Stomach smooth muscle (tissue), 2 donors: Measurements from ENCODE around the gene E2F1.

Experiments used
- H3K27ac ChIP-seq: one replicate; pipeline ENCODE4 v1.7.0; 2013; ENCODE audit warnings: mild to moderate bottlenecking, low read length, inconsistent platforms
- H3K27me3 ChIP-seq, 2 donors: one replicate each; pipeline ENCODE4 v1.7.0; 2013; ENCODE audit warnings: low read length in 2 of 2; ENCODE audit not compliant: insufficient read depth in 2 of 2, control insufficient read depth in 1 of 2
- H3K36me3 ChIP-seq, 2 donors: one replicate each; pipeline ENCODE4 v1.7.0; 2013; ENCODE audit warnings: low read length in 2 of 2; ENCODE audit not compliant: control insufficient read depth in 2 of 2, insufficient read depth in 2 of 2
- H3K4me1 ChIP-seq: one replicate; pipeline ENCODE4 v1.7.0; 2013; ENCODE audit warnings: low read length; ENCODE audit not compliant: control insufficient read depth, insufficient read depth
- H3K4me3 ChIP-seq, 2 donors: one replicate each; pipeline ENCODE4 v1.7.0; 2013; ENCODE audit warnings: low read length in 2 of 2
- H3K9ac ChIP-seq, 2 donors: one replicate each; pipeline ENCODE4 v1.7.0; 2013; ENCODE audit warnings: low read length in 2 of 2, mild to moderate bottlenecking in 1 of 2
- H3K9me3 ChIP-seq, 2 donors: one replicate each; pipeline ENCODE4 v1.7.0; 2013; ENCODE audit warnings: low read length in 2 of 2; ENCODE audit not compliant: control insufficient read depth in 2 of 2
- donor health status: healthy.
- donor health status: Pancreatic carcinoma.

E2F1 gene

DNA sequence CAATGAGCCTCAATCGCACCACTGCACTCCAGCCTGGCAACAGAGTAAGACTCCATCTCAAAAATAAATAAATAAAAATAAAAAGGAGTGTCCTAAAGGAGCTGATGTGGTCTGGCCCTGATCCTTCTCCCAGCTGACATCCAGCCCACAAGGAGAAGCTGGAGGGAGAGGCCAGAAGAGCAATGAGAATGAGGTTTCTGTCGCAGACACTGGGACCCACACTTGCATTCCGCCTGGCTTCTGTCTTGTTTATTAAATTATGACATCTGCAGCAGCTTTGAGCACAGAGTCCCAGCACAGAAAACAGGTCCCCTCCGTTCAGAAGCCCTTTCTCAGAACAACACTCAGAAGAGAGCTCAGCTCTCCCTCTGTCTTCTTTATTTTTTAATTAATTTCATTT, 10.3 kb upstream of the E2F1 start:
- peaks cover 26% of the 10 kb centered on the region for H3K4me1 ChIP-seq
- no peaks in the 10 kb centered on the region for H3K27me3 ChIP-seq
- no peak overlapping the region for H3K4me3 ChIP-seq
- no peak overlapping the region for H3K9ac ChIP-seq
- H3K9me3 ChIP-seq: no peaks in the 10 kb centered on the region
- peak overlapping the region; percentile 62 for H3K27ac ChIP-seq
- no peaks in the 10 kb centered on the region for H3K36me3 ChIP-seq

GRCh38 chr20:33694639-33695012, 8.4 kb upstream of the E2F1 start:
- Histone ChIP-seq H3K36me3 (no peaks in the 10 kb centered on the region), H3K4me1 (peaks cover 26% of the 10 kb centered on the region), H3K9ac (no peak overlapping the region), H3K27ac (no peak overlapping the region), H3K4me3 (no peak overlapping the region), H3K9me3 (no peaks in the 10 kb centered on the region), H3K27me3 (no peaks in the 10 kb centered on the region)

GRCh38 chr20:33693741-33694638, 7.8 kb upstream of the E2F1 start:
- Histone ChIP-seq H3K9ac (no peak overlapping the region), H3K27ac (no peak overlapping the region)

GRCh38 chr20:33693289-33693688, 7.1 kb upstream of the E2F1 start:
- Histone ChIP-seq H3K9ac (no peak overlapping the region), H3K27ac (no peak overlapping the region), H3K27me3 (no peaks in the 10 kb centered on the region)

More at GRCh38 chr20:33693741-33694638, 7.8 kb upstream of the E2F1 start:
- H3K9me3 ChIP-seq: no peaks in the 10 kb centered on the region
- peaks cover 26% of the 10 kb centered on the region for H3K4me1 ChIP-seq
- no peak overlapping the region for H3K4me3 ChIP-seq
- no peaks in the 10 kb centered on the region for H3K36me3 ChIP-seq
- H3K27me3 ChIP-seq: no peaks in the 10 kb centered on the region

GRCh38 chr20:33689973-33690372, 3.8 kb upstream of the E2F1 start:
- Histone ChIP-seq H3K9ac (no peak overlapping the region), H3K27ac (no peak overlapping the region), H3K4me3 (no peak overlapping the region), H3K27me3 (no peaks in the 10 kb centered on the region), H3K36me3 (no peaks in the 10 kb centered on the region), H3K4me1 (peaks cover 23% of the 10 kb centered on the region), H3K9me3 (no peaks in the 10 kb centered on the region)

More at GRCh38 chr20:33693289-33693688, 7.1 kb upstream of the E2F1 start:
- Histone ChIP-seq H3K9me3 (no peaks in the 10 kb centered on the region), H3K4me1 (peaks cover 26% of the 10 kb centered on the region), H3K4me3 (no peak overlapping the region), H3K36me3 (no peaks in the 10 kb centered on the region)

- Histone ChIP-seq H3K27ac (no peak overlapping the region), H3K36me3 (no peaks in the 10 kb centered on the region), H3K9ac (no peak overlapping the region), H3K4me1 (peaks cover 24% of the 10 kb centered on the region), H3K9me3 (no peaks in the 10 kb centered on the region), H3K4me3 (no peak overlapping the region), H3K27me3 (no peaks in the 10 kb centered on the region)
Measured at GRCh38 chr20:33689493-33689892, 3.3 kb upstream of the E2F1 start.

- no peaks in the 10 kb centered on the region for H3K27me3 ChIP-seq
- H3K9me3 ChIP-seq: no peaks in the 10 kb centered on the region
- H3K36me3 ChIP-seq: no peaks in the 10 kb centered on the region
- peaks cover 19% of the 10 kb centered on the region for H3K4me1 ChIP-seq
- no peak overlapping the region for H3K27ac ChIP-seq
- H3K9ac ChIP-seq: no peak overlapping the region
- H3K4me3 ChIP-seq: no peak overlapping the region
Measured at GRCh38 chr20:33688938-33689424, 2.8 kb upstream of the E2F1 start.

DNA sequence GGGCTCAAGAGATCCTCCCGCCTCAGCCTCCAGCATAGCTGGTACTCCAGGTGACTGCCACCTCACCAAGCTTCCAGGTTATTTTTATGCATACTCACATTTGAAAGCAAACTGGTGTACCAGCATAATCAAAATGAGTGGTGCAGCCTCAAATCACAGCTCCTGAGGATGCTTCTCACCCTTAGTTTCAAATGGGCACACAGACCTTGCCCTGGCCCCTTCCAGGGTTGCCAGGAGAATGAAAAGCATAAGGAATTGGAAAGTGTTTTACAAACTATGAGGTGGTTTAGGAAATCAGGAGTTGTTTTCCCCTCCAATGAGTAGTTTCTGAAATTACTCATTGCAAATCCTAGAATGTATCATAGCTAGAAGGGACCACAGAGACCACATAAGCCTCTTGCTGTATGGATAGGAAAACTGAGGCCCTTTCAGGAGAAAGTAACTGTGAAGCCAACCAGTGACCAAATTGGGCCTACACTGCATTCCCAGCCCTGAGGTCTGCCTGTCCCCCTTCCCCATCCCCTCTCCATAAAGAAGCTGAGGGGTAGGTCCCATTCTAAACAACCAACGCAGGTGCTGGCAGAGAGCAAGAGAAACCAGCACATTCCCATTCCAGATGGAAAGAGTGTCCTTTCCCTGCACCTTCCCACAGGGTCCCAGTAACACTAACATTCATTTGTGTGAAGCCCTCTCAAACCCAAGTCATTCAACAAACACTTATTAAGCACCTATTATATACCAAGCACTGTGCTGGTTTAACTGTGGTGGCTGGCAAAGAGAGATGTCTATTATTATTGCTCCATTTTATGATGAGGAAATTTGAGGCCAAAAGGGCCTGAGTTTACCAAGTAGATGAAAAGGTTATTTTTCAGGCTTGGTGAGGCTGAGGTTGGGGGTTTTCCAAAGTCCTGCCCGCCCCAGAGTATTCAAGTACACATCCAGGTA, 2.1 kb upstream of the E2F1 start:
- no peaks in the 10 kb centered on the region for H3K36me3 ChIP-seq
- no peaks in the 10 kb centered on the region for H3K9me3 ChIP-seq
- peaks cover 16% of the 10 kb centered on the region for H3K4me1 ChIP-seq
- H3K4me3 ChIP-seq: no peak overlapping the region
- H3K9ac ChIP-seq: no peak overlapping the region
- no peaks in the 10 kb centered on the region for H3K27me3 ChIP-seq
- no peak overlapping the region for H3K27ac ChIP-seq

GRCh38 chr20:33687370-33687915, 1.3 kb upstream of the E2F1 start:
- Histone ChIP-seq H3K4me3 (no peak overlapping the region), H3K9me3 (no peaks in the 10 kb centered on the region), H3K36me3 (no peaks in the 10 kb centered on the region), H3K9ac (no peak overlapping the region), H3K4me1 (peaks cover 16% of the 10 kb centered on the region), H3K27ac (no peak overlapping the region), H3K27me3 (no peaks in the 10 kb centered on the region)

DNA sequence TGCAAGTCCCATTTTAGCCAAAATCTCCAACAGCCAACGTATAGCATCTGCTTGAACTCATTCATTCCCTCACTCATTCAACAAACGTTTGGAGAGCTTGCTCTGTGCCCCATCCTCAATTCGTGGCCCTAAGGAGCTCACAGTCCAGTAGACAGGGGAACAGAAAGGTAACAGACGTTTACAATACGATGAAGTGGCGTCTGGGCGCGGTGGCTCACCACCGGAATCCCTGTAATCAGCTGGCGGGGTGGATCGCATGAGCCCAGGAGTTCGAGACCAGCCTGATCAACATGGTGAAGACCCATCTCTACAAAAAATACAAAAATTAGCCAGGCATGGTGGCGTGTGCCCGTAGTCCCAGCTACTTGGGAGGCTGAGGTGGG, 790 bp upstream of the E2F1 start:
- H3K9ac ChIP-seq: peak overlapping the region; percentile 41 to 55
- no peak overlapping the region for H3K27ac ChIP-seq
- H3K4me3 ChIP-seq: peak overlapping the region; percentile 67 to 74

More for the DNA sequence above, 790 bp upstream of the E2F1 start:
- Histone ChIP-seq H3K36me3 (no peaks in the 10 kb centered on the region), H3K4me1 (peaks cover 16% of the 10 kb centered on the region), H3K27me3 (no peaks in the 10 kb centered on the region), H3K9me3 (no peaks in the 10 kb centered on the region)
